Ishikawa (cell line): ENCODE data around the gene BAZ2B.
A peak's percentile ranks its signal among the peaks of the same experiment; 100 is the strongest.

Source experiments
- CEBPB ChIP-seq: IDR thresholded peaks from 2 replicates; pipeline ENCODE4 v1.6.1; 2012
- CREB1 ChIP-seq: IDR thresholded peaks from 2 replicates; pipeline ENCODE4 v1.6.1; 2012; ENCODE audit warnings: low read depth
- EGR1 ChIP-seq: IDR thresholded peaks from 2 replicates; pipeline ENCODE4 v1.6.1; 2012
- EP300 ChIP-seq: IDR thresholded peaks from 2 replicates; pipeline ENCODE4 v1.6.1; 2012; ENCODE audit warnings: borderline replicate concordance
- FOXM1 ChIP-seq: IDR thresholded peaks from 2 replicates; pipeline ENCODE4 v1.6.1; 2012; ENCODE audit warnings: low read depth, borderline replicate concordance
- MAX ChIP-seq: IDR thresholded peaks from 2 replicates; pipeline ENCODE4 v1.6.1; 2012
- NFIC ChIP-seq: IDR thresholded peaks from 2 replicates; pipeline ENCODE4 v1.6.1; 2012
- RAD21 ChIP-seq: IDR thresholded peaks from 2 replicates; pipeline ENCODE4 v1.6.1; 2012; ENCODE audit warnings: low read depth
- REST ChIP-seq: IDR thresholded peaks from 2 replicates; pipeline ENCODE4 v1.6.1; 2012; ENCODE audit warnings: low read depth, mild to moderate bottlenecking
- TAF1 ChIP-seq: IDR thresholded peaks from 2 replicates; pipeline ENCODE4 v1.6.1; 2012; ENCODE audit warnings: low read depth, mild to moderate bottlenecking
- TCF12 ChIP-seq: IDR thresholded peaks from 2 replicates; pipeline ENCODE4 v1.6.1; 2012; ENCODE audit warnings: low read depth
- TEAD4 ChIP-seq: IDR thresholded peaks from 2 replicates; pipeline ENCODE4 v1.6.1; 2012
- USF1 ChIP-seq: IDR thresholded peaks from 2 replicates; pipeline ENCODE4 v1.6.1; 2012
- YY1 ChIP-seq: IDR thresholded peaks from 2 replicates; pipeline ENCODE4 v1.6.1; 2012; ENCODE audit warnings: low read depth
- ZBTB7A ChIP-seq: IDR thresholded peaks from 2 replicates; pipeline ENCODE4 v1.6.1; 2012; ENCODE audit warnings: low read depth

Gene BAZ2B

GRCh38 chr2:159635006-159635789 lies 18.9 kb upstream of the BAZ2B start:
- TF ChIP-seq MAX, result no peak
- TF ChIP-seq TAF1, result no peak
- TF ChIP-seq FOXM1, result no peak
- TF ChIP-seq CEBPB, result no peak
- TF ChIP-seq YY1, result no peak
- TF ChIP-seq ZBTB7A, result no peak
- TF ChIP-seq RAD21, result no peak
- TF ChIP-seq TCF12, result no peak
- TF ChIP-seq CREB1, result no peak
- no peak for TF ChIP-seq EP300
- no peak for TF ChIP-seq TEAD4

GRCh38 chr2:159633219-159633618 lies 16.9 kb upstream of the BAZ2B start:
- TF ChIP-seq CEBPB, result no peak
- TF ChIP-seq EP300, result no peak
- TF ChIP-seq MAX, result no peak
- no peak for TF ChIP-seq CREB1
- no peak for TF ChIP-seq NFIC
- TF ChIP-seq FOXM1, result no peak

GRCh38 chr2:159623436-159623835 lies 7.1 kb upstream of the BAZ2B start:
- no peak for TF ChIP-seq YY1
- TF ChIP-seq FOXM1, result no peak
- no peak for TF ChIP-seq TCF12
- no peak for TF ChIP-seq EGR1
- TF ChIP-seq TEAD4, result no peak
- no peak for TF ChIP-seq ZBTB7A
- TF ChIP-seq EP300, result no peak
- no peak for TF ChIP-seq NFIC
- no peak for TF ChIP-seq TAF1
- no peak for TF ChIP-seq USF1
- TF ChIP-seq CREB1, result no peak
- TF ChIP-seq REST, result no peak
- TF ChIP-seq RAD21, result no peak
- TF ChIP-seq CEBPB, result no peak
- no peak for TF ChIP-seq MAX

GRCh38 chr2:159622966-159623365 lies 6.6 kb upstream of the BAZ2B start:
- TF ChIP-seq USF1 (no peak), TAF1 (no peak), NFIC (no peak)

GRCh38 chr2:159620796-159621195 lies 4.4 kb upstream of the BAZ2B start:
- TF ChIP-seq RAD21, result no peak
- no peak for TF ChIP-seq USF1
- no peak for TF ChIP-seq TEAD4
- TF ChIP-seq CREB1, result no peak
- TF ChIP-seq TAF1, result no peak

- TF ChIP-seq REST (no peak), ZBTB7A (no peak), YY1 (no peak), TEAD4 (peak; percentile 39; the same call in 1 of the 2 replicates), NFIC (peak; percentile 49; the same call in 1 of the 2 replicates), TCF12 (0 out of 2 replicates have a peak, but pooled peaks have one; percentile 26), CREB1 (no peak), TAF1 (no peak), EGR1 (no peak), CEBPB (0 out of 2 replicates have a peak, but pooled peaks have one; percentile 46), USF1 (no peak), FOXM1 (no peak), MAX (no peak), RAD21 (no peak), EP300 (no peak)
These were observed 1.3 kb upstream of the BAZ2B start for GRCh38 chr2:159617646-159618045.
